ENCODE measurements around the gene BMPER.

BMPER gene

DNA sequence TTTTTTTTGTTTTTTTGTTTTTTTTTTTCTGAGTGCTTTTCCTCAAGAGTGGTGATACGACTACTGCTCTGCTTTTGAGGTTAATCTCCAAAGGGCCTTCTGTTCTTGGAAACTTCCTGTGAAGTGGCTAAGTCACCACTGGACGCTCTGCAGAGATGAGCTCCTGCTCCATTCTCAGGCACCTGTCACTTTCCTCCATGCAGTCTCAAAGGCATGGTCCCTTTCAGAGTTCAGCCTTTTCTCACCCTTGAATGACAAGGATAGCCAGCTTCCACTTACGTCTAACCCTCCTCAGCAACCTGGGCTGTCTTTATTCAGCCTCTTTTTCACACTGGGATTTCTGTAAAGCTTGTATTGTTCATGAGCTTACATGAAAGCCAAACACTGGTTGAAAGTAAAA lies 65.8 kb downstream of the BMPER start:
- no peak for DNase-seq

DNA sequence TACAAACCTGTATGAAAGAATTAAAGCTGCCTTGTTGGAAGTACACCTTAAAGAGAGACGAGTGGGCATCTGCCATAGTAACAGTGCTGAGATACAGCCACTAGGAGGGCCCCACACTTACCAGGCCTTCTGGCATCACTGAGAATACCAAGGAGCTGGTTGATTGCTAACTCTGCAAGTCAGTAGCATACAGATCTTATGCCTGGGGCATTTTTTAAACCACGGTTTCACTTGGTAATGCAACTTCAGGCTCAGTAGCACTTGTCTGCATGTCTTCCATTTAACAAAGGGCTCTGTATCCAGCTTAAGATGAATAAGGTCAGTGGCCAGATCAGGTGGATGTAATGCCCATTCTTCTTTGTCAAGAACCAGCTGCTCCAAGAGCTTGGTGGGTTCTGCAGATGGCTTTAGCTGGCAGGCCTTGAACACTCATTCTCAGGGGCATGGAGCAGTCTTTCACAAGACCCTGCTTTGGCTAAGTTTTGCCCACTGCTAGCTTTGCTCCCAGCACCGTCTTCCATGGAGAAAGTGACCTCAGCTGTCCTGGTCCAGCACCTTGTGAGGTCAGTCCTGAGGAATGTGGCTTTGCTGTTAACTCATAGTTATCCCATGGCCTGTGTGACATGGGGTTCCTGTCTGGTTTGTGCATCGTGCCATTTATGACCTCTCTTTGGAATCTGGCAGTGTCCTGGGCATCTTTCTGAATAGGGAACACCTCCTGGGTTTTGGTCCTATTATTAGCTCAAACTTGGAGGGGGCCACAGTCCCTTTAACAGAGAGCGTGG lies 68.1 kb downstream of the BMPER start:
- no peak for DNase-seq

DNA sequence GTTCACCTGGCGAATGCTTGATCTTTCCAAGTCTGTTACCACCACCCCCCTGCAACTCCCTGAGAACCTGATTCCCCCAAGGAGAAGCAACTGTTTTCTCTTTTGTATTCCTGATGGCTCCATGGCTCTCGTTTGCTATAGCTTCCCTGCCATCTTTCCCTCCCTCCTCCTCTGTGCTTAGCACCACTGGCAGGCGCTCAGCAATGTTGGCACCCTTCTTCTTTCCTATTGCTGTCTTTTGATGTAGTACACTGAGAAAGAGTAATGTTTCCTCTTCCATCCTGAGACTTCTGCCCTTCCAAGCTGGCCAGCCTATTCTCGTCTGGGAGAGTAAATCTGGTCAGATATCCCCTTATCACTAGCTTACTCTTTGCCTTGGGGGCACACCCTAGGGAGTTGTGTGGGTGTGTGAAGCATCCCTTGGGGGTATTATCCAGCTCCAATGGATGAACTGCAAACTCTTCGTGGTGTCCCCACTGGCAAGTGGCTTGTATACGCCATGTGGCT lies 74.0 kb downstream of the BMPER start:
- no peak for DNase-seq

DNA sequence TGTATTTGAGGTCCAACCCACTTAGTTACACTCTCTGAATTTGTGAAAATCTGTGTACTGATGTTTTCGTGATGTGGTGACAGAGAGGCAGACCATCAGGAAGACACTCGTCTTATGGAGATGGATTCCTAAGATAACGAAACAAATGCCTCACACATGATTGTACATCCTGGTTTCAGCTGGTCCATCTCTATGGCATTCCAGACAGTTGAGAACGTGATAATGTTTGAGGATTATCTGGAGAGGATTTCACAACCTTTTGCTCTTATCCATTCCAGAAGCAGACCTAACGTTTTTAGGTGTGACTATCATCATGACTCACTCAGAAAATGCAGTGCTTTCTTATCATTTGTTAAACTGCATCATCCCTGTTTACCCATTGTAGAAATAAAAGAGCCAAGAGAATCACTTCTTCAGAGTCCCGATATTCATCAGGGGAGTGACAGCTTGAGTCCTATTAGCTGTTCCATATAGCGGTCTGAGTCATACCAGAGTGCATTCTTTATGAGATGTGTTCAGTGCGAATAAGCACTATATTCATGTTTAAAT lies 74.5 kb downstream of the BMPER start:
- no peak for DNase-seq

DNA sequence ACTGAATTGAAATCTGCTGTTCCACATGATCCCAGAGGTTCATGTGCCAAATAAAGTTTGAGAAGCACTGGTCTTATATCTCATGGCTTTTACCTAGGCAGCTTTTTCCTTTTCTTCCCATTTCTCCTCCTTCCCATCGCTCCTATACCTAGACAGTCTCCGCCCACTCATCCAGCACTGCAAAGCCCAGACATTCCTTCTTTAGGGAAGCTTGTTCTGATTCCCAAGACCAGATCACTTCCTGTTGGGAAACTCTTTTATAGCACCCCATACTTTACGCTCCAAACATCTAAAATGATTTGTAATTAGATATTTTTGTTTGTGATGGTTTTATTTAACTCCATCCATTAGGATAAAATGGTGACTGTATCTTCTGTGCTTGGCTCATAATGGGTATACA lies 75.9 kb downstream of the BMPER start:
- no peak for DNase-seq

DNA sequence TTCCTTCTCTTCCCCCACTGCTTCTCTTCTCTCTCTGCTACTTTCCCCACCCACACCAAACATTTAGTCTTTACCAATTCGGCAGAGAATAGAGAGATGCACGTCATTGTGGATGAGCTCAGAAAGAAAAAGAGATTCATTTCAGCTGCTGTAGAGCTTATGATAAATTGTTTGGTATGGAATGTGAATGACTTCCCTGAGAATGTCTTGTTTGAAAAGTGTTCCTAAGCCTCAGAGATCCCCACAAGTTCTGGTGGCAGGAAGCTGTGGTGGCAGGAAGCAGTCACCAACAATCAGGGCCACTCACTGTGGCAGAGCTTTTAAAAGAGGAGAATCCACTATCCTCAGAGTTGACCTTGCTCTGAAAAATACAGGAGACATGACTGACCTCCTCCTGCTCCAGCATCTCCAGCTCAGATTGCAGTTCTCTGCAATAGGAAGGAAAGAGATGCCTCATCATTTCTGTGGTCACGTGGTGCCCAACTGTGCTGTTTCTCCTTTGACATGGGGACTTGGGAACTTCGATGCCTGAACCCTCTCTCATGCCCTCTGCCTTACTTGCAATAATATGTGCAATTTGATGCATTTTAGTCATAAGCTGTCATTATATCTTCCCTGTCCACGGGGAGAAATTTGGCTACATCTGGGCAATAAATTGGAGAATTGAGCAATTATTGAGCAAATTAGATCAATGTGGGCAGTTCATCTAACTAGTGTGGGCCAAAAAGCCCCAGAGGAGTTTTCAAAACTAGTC lies 76.5 kb downstream of the BMPER start:
- DNase-seq: no peak

DNA sequence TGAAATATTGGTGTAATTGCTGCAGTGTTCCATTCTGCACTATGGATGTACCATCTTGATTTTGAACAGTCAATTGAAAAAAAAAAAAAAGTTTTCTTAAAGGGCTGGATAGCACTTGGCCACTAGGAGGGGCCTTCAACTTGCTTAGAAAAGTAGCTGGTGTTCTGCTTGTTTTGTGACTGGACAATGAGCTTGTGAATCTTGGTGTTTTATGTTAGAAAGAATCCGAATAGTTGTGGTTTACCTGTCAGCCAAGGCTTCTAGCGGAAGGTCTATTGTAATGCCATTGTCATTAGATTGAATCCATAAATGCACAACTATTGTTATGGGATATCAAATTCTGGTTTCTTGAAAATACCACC lies 77.1 kb downstream of the BMPER start:
- no peak for DNase-seq

DNA sequence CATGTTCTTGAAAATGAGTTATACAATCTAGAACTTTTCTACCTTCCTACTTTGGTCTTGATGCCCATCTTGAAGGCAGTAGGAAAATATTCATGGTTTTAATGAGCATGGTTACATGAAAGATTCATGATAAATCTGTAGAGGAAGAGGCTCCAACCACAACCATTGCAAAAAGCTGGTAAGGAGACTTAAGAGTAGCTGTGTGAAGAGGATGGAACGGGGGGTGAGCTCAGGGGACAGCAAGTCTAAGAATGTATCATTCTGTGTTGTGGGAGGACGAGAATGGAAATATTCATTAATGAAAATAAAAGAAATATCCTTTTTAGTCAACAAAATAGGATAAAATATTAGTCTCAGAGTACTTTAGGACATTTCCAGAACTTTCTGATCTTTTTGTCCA lies 81.1 kb downstream of the BMPER start:
- DNase-seq: no peak

DNA sequence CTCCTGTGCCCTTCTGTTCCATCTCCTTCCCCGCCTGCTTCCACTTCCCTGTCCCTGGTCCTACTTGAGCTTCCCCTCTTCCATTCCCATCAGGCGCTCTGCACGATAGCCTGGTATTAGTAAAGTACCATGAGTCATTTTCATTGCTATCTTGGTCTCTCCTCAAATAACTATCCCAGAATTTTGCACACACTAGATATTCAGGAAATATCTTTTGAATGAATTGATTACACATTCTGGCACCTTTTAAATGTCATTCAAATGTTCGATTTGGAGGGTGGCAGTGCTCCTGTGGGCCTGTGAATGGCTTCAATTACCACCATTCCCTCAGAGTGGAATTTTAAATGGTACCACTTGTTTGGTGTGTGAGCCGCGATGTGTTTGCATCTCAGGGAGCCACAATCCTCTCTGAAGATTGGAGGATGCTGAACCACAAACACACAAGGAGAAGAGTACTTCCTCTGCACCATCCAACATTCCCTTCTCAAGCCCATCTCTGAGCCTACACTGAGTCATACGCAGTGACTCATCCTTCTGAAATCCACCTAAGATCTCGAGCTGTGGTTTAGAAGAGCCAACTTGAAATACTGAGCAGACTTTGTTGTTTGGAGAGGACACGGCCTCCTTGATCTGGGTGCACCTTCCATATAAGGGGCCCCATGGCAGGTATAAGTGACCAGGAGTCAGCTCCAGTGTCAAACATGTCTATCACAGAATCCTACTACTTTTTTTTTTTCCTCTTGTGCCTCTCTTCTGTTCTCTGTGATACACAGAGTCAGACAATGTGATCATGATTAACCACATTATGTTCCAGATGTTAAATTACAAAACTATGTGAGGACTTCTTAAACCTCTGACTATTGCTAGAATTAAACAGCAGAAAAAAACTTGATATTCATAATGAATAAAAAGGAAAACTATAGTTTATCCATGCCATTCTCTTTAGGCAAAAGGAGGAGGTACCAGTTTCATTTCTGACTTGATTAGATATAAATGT lies 81.9 kb downstream of the BMPER start:
- DNase-seq: no peak

DNA sequence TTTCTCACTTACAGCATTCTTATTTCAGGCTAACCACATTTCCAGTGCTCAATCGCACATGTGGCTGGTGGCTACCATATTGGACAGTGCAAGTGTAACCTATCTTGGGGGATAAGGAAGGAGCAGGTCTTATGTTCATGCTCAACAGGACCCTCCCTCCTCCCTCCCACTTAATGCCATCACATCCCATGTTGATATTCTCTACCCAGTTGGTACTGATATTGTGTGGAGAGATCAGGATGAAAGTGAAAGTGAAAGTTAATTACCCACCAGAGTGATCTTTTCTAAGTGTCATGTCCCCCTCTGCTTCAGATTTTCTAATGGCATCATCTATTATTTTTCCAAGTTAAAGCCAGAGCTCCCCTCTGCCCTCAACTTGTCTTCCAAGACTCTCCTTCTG lies 91.6 kb downstream of the BMPER start:
- DNase-seq: no peak

DNA sequence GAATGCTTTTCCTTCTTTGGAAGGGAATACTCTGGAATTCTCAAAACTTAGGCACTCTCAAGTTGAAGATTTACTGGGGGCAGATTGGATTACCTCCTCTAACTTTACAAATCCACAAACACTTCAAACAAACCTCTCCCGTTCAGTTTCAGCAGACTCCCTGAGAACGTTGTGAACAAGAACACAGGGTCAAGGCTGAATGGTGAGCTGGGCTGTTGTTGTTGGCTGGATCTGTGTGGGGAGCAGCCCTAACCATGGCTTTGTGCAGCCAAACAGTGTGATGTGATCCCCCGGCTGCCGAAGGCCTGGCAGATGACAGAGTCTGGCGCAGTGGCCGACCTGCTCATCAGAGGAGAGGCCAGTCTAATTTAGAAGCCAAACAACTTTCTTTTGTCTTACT lies 93.1 kb downstream of the BMPER start:
- DNase-seq: no peak

DNA sequence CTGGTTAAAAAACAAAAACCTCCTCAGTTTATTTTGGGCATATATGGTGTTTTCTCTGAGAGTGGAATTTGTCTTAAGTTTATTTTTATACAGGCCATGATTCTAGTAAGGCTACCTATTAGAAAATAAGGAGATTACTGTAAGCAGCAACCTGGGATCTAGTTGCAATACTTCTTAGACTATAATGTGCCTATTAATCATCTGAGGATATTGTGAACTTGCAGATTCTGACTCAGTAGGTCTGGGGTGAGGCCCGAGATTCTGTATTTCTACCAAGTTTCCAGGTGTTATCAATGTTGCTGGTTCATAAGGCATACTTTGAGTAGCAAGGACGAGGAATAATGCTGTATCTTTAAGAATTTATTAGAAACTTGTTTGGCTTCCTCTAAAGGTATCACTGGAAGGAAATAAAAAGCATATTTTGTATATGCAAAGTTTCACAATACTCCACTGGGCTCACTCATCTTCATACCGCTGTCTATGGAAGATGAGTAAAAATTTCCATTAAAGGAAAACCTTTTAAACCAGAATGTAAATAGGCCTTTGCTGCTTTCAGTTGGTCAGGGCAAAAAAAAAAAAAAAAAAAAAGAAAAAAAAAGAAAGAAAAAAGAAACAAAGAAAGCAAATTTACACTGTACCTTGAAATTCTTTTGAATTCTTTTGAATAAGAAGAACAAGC lies 105.8 kb downstream of the BMPER start:
- DNase-seq: no peak

DNA sequence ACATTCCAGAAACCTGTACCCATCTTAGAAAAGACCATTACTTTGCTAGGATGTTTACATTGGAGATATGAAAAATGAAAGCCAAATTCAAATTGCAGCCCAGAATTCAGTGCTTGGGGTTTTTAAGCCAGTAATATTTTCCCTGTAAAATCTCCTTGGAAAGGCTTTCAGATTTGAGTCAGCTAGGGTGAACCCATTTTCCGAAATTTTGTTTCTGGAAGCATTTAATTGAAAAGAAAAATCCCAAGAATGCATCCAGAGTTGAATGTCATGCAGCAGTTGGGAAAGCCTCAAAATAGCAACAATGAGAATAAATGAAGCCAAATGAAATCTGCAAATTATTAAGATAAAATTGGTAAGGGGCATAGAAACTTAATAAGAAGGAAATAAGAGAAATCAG lies 106.4 kb downstream of the BMPER start:
- DNase-seq: no peak

DNA sequence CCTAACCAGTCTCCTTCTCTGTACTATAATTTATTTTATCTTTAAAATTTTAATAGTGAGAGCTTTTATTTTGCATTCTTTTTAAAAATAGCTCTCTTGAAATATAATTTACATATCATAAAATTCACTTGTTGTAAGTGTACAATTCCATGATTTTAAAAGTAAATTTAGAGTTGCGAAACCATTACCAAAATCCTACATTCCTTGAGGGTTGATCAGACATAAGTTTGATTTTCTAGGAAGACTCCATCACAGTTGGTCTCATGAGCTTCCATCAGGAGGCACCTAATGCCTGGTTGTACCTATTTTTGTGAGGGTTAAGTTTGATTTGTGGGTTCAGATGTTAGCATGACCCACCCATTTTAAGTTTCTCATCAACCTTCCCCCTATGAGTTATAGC lies 108.1 kb downstream of the BMPER start:
- DNase-seq: no peak

DNA sequence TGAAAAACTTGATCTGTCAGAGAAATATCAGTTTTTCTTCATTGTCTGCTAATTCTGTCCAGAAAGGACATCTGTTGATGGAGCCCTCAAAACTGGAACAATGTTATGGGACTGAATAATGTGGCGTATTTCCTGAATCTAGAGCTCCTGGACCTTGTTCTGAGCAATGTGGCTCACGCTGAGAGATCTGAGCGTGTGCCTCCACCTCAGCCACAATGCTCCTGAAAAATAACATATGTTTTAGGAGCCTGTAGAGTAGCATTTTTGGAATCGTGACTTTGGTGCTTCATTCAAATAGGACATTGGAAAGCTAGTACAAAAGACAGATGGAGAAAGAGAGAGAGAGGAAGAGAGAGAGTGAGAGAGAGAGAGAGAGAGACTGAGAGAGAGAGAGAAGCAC lies 110.3 kb downstream of the BMPER start:
- no peak for DNase-seq

DNA sequence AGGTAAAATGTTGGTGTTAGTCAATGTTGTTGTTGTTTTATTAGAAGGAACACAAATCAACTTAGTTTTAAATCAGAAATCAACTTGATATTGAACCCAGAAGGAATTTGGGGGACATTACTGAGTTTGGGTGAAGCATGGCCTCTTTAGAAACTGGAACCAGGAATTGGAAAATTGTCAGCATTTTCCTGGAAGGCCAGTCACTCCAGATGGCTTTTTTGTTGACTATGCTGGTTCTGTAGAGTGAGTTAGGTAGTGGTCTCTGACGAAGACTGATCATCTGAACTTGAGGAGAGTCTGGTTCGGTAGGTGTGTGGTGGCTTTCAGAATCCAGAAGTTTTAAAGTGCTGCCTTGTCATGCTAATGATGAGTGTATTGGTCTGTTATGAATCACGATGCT lies 111.5 kb downstream of the BMPER start:
- no peak for DNase-seq

DNA sequence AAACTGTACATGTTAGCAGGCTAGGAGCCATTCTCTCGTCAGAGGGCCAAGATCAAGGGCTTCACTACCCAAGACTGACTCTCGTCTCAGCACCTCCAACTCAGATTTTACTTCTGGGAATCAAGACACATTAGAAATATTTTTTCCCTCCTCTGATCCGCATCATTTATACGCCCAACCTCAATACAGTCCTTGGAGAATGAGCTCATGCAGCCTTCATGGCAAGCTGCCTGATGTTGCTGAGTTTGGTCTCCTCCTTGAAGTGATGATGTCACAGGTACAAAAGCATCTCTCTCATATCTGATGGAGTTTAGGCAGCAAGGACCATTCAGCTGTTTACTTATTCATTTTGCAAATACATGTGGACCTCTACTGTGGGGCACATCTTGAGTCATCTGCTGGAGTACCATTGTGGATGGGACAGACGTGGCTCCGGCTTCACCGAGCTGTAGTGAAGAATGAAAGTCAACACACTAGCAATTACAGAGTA lies 114.0 kb downstream of the BMPER start:
- DNase-seq: no peak

DNA sequence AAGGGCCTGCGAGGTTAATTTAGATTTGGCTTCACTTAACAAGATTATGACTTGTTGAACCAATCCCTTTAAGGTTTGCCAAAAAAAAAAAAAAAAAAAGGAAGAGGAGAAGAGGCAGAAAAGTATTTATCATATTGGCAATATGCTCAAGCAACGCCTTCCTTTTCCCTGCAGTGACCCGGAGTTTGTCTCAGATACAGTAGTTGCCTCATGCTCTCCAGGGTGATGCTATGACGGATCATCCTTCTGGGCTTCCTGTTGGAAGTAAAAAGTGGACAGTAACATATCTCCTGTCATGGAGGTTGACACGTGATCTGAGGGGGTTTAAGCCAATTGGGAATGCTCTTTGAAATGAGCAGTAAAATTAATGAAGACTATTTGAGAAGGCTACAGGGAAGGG lies 117.3 kb downstream of the BMPER start:
- no peak for DNase-seq

DNA sequence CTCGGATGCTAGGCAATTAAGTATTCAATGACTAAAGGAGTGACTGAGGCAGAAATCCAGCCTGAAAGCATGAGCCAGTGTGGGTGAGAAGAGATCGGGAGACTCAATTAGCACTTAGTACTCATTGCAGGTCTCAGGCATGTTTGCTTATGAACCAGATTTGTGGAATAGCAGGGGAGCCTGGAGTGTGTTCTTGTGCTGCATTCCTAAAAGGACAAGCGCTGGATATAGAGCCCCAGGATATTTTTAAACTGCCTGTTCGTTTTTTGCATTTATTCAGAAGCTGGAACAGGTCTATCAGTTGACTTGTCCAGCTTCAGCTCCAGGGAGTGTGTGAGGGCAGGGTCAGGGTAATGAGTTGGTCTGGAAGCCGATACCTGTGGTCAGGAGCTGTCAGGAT lies 120.3 kb downstream of the BMPER start:
- DNase-seq: no peak

DNA sequence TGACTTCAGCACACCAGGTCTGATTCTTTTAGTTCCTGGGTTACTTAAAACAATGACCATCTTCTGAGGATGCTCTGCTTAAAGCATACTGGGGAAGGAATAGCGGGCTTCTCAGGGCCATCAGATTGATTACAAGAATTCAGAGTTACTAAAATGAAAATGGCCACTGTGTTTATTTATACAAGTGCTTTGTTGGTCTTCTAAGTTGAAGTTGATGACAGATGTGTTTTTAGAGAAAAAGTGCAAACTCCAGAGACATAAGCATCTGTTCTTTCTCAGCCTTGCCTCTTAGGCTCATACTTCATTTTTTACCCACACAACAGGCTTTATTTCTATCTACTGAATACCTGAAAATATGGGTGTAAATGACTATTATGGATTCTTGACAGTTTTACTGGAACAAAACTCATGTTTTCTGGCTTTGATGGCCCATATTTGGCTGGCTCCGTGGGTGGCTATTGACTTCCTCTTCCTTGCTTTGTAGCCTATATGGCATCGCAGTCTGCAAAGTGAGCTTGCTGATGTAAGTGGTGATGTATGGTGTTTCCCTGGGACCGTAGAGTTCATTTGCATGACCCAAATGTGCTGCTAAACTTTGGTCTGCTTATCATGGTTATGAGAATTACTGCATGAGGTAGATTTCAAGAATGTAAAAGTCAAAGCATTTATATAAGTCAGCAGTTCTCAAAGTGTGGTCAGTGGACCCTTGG lies 121.3 kb downstream of the BMPER start:
- DNase-seq: no peak

DNA sequence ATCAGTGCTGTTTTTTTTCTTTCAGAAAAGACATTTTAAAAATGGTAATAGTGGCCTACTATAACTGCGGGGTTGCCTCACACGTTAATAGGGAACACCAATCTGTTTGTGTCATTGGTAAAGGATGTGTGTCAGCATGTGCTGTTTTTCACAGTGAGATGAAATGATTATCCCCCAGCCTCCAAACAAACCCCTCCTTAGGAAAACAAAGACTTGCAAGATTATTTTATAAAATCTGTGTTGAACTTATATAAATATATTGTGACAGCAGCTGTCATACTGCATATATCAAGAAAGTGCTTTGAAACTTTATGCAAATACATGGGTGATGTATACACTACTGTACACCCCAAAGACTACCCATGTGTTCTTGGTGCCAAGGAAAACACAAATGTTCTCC lies 125.8 kb downstream of the BMPER start:
- no peak for DNase-seq

DNA sequence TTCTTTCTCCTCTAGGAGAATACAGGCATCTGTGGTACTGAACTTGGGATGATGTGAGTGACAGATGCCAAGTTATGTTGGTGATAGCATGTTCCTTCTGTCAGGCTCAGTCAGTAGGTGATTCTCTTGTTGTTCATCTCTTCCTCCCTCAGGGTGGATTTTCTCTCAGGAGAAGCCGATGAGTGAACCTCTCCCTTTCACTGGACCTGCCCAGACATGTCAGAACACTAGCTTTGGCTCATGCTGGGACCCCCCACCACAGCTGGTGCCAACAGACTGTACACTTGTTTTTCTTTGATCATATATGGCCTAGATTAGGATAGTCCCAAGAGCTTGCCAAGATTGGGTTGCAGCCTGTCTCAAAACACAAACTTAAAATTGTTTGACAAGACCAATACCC lies 129.4 kb downstream of the BMPER start:
- DNase-seq: no peak

Data from CD4-positive, alpha-beta T cell treated with Interleukin-1 beta for 1 hour (primary cell).